ENCODE results near the gene PRM2.

DNA sequence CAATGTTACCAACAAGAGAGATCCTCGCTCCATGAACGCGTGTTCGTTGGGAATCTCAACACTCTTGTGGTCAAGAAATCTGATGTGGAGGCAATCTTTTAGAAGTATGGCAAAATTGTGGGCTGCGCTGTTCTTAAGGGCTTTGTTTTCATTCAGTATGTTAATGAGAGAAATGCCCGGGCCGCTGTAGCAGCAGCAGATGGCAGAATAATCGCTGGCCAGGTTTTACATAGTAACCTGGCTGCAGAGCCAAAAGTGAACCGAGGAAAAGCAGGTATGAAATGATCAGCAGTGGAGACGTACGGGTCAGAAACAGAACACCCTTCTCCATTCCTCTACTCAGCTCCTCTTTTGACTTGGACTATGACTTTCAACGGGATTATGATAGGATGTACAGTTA is 33.6 kb downstream of the PRM2 start:
- TF ChIP-seq, protein P1, sequence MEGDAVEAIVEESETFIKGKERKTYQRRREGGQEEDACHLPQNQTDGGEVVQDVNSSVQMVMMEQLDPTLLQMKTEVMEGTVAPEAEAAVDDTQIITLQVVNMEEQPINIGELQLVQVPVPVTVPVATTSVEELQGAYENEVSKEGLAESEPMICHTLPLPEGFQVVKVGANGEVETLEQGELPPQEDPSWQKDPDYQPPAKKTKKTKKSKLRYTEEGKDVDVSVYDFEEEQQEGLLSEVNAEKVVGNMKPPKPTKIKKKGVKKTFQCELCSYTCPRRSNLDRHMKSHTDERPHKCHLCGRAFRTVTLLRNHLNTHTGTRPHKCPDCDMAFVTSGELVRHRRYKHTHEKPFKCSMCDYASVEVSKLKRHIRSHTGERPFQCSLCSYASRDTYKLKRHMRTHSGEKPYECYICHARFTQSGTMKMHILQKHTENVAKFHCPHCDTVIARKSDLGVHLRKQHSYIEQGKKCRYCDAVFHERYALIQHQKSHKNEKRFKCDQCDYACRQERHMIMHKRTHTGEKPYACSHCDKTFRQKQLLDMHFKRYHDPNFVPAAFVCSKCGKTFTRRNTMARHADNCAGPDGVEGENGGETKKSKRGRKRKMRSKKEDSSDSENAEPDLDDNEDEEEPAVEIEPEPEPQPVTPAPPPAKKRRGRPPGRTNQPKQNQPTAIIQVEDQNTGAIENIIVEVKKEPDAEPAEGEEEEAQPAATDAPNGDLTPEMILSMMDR (IDR thresholded peaks at IDR 0.05; ENCODE audit: low read depth, low read length, poor library complexity, severe bottlenecking), result no peak
- no peak for TF ChIP-seq EZH2phosphoT487 (IDR thresholded peaks at IDR 0.05; ENCODE audit: borderline replicate concordance, low read length)
